Left forelimb (tissue), 1 donor: ENCODE results near the gene PPP2CA.

Source experiments
- DNase-seq: peaks from one replicate; pipeline ENCODE4 v3.0.0-alpha.2; 2018; ENCODE audit warnings: low spot score

The PPP2CA gene

DNA sequence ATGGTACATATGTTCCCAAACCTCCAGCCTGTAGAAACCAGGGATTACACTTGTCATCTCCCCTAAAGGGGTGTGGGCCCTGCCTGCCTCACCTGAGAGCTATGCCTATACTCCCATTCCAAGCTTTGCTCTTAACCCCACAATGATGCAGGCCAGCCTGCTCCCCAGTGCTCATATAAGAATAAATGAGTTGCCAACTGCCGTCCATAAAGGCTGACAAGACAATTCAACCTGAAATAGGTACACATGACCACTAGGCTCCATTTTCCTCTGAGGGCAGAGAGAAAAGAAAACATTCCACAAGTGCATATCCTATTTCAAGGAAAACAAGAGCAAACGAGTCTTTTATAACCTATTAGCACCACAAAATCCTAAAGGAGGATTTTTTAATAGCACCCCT is 77.6 kb downstream of the PPP2CA start:
- DNase-seq, result no peak

- no peak for DNase-seq
Observed at GRCh38 chr5:134146651-134147518, 79.0 kb downstream of the PPP2CA start.

DNA sequence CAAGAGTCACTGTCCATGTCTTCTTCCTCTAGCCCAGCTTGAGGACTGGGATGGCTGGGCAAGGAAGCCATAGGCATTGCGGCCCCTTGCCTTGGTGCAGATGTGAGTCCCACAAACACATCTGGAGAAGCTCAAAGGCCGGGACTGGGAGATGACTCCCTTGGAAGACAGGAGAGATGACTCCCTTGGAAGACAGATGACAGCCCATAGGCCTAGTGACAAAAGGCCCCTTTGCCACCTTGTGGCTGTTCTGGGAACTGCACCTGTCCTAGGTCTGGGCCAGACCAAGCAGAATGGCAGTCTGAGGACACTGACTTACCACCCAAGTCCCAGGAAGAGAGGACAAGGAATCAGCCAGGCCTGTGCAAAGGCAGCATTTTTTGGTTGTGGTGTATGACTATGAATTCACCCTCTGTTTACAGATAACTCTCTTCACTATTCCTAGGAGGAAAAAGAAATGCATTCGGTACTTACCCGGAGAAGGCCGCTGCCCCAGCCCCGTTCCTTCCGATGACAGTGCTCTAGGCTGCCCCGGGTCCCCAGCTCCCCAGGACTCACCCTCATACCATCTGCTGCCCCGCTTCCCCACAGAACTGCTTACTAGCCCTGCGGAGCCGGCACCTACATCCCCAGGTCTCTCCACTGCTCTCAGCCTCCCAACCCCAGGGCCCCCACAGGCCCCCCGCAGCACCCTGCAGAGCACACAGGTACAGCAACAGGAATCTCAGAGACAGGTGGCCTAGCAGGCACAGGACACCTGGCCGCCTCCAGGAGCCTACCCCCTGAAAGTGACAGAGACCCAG is 79.9 kb downstream of the PPP2CA start:
- peak; percentile 78 for DNase-seq

- no peak for DNase-seq
Observed at GRCh38 chr5:134145041-134145757, 80.7 kb downstream of the PPP2CA start.
